ENCODE results near the gene RAPGEF4.

The RAPGEF4 gene

DNA sequence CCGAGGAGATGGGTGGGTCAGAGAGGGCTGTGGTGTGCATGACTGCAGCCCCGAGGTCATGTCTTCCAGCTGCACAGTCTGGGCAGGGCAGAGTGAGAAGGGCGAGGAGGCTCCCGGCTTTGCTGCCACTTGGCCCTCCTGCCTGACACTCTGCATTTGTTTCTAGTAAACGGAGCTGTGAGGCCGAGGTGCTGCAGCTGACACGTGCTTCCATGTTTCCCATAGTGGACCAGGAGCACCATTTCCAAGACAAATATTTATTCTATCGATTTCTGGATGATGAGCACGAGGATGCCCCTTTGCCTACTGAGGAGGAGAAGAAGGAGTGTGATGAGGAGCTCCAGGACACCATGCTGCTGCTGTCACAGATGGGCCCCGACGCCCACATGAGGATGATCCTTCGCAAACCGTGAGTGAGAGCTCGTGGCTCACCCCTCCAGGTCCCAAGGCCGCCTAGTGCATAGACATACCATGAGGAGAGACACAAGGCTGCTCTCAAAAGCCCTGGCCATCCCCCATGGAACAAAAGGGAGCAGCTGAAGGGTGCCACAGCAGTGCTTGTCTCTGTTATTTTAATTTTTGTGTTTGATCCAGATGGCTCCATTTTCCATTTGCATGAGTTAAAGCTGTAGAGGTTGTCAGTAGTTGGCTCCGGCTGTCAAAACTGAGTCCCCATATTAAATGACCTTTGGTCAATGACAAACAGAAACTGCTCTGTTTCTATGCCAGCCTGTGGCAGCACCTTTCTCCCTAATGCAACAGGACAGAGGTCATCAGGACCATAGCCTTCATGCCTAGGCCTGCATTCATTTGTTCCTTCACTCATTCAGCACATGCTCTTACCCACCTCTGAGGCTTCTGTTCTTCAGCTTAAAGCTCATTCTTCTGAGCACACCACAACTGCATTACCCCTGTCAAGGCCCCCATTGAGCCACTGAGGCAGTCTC, 231.7 kb downstream of the RAPGEF4 start:
- DNase-seq (ENCODE audit: low spot score) = no peak

DNA sequence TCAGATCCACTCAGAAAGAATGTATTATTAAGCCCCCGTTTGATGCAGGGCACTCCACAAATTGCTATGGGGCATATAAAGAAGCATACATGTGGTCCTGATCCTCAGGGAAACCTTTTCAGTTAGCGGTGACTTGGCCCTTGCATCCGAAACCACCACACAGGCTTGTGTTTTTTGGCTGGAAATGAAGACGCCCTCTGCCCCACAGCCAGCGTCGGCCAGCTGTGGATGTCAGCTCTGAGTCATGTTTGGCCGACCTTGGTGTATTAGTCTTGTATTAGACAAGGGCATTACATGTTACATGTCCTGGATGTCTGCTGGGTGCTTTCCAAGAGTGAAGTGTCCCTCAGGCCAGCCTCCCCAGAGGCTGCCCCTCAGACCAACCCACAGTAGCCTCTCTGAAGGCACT, 232.4 kb downstream of the RAPGEF4 start:
- no peak for DNase-seq (ENCODE audit: low spot score)

DNA sequence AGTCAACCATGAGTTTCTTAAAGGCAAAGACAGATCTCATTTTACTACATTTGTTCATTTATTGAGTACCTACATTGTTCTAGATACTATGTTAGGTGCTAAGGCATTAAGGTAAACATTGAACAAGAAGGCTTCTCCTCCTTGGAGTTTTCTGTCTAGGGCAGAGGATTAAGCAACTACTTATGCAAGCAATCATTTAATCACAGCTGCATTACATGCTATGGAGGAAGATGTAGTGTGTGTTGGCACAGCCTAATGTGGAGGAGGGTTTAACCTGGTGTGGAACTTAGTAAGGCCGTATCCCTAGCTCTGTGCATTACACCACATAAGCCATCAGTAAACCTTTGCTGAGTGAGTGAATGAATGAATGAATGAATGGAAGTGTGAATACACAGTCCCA, 233.5 kb downstream of the RAPGEF4 start:
- no peak for DNase-seq (ENCODE audit: low spot score)

DNA sequence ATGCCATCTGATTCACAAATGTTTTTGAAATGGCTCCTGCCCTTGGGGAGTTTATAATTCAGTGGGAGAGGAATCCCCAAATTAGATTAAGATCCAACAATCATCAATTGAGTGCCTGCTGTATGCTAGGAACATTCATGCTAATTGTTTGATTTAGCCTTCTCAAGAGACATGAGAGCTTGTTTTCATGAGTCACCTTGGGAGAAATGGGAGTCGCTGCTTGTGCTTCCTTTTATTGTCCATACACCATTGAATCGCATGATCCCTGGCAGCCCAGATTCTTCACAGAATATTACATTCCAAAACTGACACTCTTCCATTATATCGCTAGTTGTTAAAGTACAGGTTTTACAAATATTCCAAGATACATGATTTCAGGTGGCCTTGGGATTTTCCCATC, 234.0 kb downstream of the RAPGEF4 start:
- DNase-seq (ENCODE audit: low spot score) = no peak

DNA sequence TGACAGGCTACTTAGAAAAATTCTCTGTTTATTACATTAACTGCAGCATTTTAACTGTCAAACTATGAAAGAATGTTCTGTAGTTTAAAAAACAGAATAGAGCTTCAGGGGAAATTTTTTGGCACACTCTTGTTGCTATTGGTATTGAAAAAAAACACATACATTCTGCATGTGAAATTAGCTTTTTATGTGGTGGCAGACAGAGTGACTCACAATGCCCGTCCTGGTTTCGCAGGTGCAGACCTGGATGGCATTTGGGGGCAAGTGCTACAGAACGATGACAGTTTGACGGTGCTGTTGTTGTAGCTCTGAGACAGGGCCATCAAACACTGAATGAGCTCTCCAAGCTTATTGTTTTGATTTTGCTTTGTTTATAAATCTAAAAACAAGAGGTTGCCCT, 235.0 kb downstream of the RAPGEF4 start:
- peak; percentile 26 for DNase-seq (ENCODE audit: low spot score)

DNA sequence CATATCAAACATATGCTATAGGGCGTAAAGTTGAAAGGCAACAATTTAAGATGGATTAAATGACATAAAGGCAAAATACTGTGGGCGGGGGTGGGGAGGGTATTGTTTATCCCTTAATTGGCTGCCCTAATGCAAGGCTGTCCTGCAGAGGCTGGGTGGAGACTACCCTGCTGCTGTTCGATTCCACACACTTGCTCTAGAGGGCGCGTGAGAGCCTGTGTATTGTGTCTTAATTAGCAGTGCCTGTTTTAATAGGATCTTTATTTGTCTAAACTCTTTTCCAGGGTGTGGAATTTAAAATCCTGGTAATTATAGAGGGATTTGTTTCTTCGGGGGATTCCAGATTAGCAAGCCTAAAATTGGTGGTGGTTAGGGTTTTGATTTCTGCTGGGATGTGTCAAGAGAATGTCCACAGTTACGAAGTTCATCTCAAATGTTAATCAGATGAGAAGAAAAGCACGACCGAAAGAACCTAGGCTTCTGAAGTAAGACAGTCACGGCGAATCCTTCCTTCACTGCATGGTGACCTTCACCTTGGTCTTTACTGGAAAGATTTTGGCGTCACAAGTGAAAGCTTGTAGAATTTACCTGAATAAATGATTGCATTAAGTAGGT, 236.5 kb downstream of the RAPGEF4 start:
- peak; percentile 35 for DNase-seq (ENCODE audit: low spot score)

DNA sequence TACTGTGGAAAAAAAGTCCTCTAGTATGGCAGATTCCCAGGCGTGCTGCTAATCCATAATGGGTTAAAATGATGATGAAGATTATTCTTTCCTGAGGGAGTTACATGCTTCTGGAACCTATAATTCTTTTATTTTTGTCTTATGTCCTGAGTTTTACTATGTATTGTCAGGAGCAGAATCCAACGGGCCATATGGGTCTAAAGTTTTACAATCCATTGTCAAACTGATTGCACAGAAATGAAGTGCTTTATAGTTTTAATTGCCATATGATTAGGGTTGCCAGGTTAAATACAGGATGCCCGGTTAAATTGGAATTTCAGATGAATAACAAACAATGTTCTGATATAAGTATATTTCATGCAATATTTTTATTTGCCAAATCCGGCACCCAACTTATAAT, 239.1 kb downstream of the RAPGEF4 start:
- no peak for DNase-seq (ENCODE audit: low spot score)

DNA sequence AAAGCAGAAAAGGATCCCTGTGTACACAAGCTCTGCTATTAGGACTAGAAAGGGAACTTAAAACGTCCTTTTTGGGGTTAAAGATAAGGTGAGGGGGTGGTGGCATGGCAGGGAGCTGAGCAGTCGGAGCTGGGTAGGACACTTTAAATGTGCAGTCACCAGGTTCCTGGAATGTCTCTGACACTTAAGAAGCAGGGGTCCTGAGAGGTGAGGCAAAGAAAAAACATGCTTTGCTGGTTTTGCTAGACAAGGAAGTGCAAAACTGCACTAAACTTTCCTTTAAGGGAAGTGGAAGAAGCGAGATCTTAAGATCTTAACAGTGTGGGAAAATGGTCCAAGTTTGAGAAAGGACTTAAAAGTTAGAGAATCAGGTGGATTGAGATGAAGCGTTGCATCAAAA, 240.5 kb downstream of the RAPGEF4 start:
- DNase-seq (ENCODE audit: low spot score) = no peak

DNA sequence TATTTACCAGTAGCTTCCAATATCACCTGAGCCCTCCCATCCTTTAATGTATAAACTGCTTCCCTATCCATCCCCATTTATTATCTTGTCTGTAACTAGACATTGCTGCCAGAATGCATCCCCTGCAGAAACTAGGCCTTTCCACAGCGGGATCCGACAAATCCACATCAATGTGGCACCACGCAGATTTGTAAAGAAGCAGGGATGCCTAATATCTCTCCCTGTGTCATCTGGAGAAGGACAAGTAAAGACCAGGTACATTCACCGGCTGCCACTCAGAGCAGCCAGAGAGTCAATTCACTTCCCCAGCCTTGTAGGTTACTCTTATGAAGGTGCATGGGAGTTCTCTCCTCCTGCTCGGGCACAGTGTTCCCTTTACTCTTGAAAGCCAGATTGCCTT, 241.2 kb downstream of the RAPGEF4 start:
- DNase-seq (ENCODE audit: low spot score) = no peak

DNA sequence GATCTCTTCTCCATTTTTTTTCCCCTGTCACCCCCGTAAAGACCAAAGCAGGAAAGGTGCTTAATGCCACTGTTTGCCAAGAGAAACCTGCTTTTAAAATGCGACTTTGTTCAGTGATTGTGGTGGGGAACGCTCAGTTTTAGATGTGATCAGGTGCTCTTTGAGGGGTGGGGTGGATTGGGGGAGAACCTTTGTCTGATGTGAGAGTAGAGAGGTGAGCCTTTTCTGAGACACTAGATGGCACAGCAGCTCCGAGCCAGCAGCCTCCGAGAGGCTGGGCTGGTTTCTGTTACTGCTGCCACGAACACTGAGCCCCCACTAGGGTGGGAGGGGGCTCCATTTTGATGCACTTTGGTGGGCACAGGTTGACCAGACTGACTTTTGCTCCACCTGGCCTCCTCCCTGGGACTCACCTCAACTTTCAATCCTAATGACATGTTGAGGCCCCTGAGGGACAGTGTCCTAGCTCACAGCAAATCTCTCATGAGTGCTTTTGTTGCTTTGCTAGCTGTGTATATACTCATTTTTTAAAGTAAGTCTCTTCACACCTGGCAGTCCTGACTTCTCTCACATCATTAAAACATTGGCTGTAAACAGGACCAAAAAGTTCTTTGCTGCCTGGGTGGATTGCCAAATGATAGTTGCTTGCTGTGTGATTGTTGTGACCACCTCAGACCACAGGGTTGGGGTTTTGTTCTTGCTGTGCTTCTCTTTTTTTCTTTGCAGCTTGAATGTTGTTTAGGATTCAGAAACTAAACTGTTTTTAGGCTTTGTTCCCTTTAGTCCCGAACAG, 241.8 kb downstream of the RAPGEF4 start:
- no peak for DNase-seq (ENCODE audit: low spot score)

DNA sequence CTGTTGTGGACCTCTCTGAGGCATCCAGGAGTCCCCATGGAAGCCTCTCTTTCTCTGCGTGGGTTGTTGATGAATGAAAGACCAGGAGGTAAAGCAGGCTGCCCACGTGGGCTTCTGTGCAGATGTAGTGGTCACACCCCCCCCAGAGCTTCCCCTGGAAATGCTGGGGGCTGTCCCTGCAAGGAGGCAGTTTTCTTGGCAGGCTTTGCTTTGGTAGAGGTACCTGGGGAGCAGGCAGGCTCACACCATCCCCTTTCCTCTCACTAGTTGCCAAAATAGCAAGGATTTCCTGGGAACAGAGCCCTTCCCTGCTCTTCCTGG, 242.4 kb downstream of the RAPGEF4 start:
- no peak for DNase-seq (ENCODE audit: low spot score)

DNA sequence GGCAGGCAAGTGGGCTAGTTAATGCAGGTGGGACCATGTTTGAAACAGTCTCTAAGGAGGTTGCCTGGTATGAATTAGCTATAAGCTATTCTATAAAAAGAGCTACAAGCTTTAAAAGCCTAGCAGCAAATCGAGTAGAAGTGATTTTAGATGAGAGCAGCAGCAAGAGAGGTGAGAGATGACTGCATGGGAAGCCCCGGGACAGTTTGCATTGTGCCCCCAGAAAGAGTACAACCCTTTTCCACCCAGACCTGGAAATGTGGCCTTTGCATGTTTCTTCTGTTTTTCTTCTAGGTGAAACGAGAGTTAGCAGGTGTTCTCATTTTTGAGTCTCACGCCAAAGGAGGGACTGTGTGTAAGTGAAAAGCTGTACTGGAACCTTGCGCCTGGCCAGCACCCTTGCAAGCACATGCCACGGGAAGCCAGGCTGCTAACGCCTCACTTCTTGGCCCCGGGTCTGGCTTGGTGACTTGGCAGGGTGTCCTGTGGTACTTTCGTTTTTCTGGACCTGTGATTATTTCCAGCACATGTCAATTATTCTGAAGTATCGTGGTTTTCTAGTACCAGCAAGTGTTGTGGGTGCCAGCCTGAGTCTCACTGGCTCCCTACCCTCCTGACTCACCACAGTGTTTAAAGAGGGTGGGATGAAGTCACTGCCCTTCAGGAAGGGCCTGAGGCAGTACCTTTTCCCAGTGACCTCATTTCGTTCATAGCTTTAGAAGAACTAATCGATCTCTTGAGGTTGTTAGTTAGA, 249.7 kb downstream of the RAPGEF4 start:
- DNase-seq (ENCODE audit: low spot score) = no peak

DNA sequence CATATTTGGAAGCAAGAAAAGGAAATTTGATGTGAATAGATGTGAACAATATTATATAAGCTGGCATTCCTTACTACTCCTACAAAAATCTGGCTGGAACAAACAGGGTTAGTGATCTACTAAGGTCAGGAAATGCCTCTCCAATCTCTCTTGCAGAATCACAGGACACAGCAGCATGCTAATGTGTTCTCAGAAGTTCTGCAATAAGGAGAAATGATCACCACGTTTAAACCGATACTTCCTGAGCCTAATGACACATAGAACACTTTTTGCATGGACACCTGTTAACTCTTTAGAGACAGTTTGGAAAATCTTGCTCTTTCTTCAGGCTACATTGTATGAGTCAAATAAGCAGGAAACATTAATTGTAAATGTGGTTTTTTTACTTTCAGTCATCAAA, 250.4 kb downstream of the RAPGEF4 start:
- DNase-seq (ENCODE audit: low spot score) = no peak

DNA sequence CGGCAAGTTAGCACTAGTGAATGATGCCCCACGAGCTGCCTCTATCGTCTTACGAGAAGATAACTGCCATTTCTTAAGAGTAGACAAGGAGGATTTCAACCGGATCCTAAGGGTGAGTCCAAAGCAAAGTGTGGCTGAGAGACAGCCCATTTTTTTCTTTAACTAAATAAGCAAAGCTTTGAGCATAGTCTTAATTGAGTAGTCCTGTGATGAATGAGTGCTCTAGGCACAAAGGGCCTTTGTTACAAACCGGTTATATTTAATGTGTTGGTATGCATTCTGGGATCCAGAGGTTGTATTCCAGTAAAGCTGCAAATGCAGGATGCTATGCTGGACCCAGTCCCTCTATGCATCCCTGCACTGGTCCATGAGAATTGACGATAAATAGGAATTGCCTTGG, 253.1 kb downstream of the RAPGEF4 start:
- no peak for DNase-seq (ENCODE audit: low spot score)

DNA sequence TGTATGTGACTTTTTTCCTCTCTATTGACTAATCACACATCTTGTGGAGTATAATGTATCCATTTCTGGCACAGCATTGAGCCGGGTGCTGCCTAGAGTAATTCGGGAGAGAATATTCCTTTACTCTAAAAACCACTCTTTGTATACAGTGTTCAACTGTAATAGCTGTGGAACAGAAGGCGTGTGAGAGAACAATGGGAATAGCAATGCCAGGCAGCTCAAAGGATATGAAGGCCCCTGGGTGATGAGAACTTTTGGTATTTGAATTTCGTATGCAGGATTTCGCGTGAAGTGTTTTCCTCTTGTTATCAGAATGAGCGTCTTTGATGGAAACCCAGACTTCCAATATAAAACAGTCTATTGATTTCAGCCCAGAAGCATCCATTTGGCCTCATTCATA, 255.4 kb downstream of the RAPGEF4 start:
- DNase-seq (ENCODE audit: low spot score) = no peak

DNA sequence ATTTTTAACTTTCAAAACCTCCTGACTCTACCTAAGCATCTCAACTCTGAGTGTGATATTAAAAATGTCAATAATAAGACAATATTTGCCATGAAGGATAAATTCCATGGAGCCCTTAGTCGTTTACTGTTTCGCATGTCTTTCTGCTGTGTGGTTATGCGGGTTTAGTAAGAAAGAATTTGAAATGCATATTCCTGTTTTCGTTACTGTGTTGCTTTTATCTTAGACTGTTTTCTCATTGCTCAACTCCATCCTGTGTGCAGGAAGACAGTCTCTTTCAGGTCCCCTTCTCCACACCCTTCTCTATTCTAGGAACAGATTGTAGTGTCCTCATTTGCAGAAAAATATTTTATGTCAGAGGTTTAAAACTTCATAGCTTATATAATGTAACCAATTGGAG, 257.5 kb downstream of the RAPGEF4 start:
- no peak for DNase-seq (ENCODE audit: low spot score)

DNA sequence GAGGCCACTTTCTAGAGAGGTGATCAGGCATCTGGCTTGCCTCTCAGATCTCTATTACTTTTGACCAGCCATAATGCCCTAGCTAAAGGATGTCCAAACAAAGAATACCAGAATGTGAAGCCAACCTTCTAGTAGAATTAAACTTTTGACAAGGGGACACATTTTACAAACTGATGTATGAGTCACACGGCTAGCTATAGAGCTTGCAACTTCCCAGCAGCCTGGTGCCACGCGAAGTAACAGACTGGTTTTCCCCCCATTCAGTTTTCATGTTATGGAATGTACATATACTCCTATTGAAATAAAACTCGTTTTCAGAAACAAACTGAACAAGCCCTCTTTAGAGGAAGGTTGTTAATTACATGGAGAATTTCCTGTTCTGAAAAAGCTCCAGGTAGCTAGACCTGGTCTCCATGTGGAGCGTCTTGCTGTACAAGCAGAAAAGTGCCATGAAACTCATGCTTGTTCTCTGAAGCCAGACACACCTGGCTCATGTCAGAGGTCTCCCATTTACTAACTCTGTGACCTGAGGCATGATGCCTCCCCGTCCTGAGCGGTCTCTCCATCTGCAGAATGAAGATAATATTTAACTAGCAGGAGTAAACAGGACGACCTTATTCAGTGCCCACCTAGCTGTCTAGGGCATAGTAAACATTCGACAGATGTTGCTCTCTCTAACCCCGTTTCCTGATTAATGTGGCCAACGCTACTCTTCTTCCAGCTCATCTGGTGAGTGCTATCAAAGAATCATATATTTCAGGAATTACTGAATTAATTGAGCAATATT, 258.5 kb downstream of the RAPGEF4 start:
- DNase-seq (ENCODE audit: low spot score) = no peak

DNA sequence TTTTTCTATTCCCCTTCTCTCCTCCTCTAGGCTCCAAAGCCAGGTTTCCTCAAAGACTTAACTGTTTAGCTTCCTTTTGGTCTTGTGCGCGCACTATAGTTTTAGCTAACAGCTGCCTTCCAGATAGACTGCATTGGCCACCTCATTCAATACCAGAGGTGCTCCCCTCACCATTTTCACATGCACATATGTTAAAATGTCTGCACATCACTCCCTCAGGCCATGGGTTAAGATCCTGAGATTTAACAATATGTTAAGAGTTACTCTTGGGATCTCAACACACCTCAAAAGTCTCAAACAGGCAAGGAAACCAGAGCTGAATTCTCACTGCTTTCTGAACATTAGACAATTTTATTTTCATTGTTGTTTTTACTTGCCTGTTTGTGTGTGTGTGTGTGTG, 259.2 kb downstream of the RAPGEF4 start:
- no peak for DNase-seq (ENCODE audit: low spot score)

DNA sequence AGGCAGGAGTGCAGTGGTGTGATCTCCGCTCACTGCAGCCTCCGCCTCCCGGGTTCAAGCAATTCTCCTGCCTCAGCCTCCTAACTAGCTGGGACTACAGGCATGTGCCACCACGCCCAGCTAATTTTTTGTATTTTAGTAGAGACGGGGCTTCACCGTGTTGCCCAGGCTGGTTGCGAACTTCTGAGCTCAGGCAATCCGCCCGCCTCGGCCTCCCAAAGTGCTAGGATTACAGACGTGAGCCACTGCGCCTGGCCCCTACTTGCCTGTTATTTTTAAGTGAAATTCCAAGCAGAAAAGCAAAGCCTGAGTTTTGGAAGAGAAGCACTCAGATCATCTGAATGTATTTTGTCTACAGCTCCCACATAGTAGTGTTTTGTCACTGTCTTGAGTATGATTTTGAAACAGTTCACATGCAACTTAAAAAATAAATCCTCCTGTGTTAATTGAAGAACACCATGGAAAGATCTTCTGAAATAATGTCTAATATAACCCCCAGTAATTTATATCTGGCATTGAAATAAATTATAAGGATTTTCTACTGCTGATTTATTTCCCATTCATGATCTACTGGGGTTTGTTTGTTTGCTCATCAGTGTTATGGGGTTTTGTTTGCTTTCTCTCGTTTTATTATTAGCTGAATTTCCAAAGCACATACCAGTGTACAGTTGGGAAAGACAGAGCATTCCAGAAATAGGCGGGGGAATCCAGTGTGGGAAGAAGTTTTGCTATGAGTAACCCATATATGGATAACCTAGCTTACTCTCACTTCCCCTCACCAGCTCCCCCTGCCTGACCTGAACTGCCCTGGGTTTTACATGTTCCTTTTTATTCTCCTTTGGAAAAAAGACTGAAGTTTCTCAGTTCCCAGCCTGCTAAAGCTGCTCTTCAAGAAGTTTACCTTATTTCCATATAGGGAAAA, 259.9 kb downstream of the RAPGEF4 start:
- DNase-seq (ENCODE audit: low spot score) = no peak

DNA sequence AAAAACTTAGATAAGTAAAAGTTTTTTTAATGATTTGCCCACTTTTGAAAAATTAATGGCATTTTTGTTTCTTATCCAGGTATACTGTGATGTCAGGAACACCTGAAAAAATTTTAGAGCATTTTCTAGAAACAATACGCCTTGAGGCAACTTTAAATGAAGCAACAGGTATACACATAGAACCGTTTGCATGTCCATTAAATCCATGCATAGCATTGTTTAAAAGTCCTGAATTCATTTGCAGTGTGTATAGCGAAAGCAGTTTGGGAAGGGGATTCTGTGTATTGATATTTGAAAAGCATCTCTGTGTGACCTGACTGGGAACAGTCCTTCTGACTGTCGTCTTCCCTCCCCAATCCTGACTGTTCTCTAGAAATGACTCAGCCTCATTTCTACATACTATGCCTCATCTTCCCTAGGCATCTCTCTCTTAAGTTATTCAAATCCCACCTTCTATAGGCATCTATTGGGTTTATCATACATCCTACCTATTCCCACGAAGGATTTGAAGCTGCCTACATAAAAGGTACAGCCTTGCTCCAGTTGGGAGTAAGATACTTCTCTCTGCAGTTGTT, 260.8 kb downstream of the RAPGEF4 start:
- no peak for DNase-seq (ENCODE audit: low spot score)
